ENCODE data around the gene ADAMTS13.
A peak's percentile ranks its signal among the peaks of the same experiment; 100 is the strongest.

ADAMTS13 gene

DNA sequence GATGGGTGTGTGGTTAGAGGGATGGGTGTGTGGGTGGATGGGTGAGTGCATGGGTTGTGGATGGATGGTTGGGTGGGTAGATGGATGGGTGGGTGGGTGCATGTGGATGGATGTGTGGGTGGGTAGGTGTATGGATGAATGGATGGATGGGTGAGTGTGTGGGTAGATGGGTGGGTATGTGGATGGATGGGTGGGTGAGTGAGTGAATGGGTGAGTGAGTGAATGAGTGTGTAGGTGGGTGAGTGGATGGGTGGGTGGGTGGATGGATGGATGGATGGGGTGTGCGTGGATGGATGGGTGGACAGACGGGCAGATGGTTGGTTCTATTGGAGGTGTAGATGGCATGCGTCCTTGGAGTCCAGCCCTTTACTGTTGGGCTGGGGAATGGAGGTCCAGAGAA, 28.8 kb upstream of the ADAMTS13 start:
- no peak for DNase-seq

GRCh38 chr9:133394687-133395271, 27.4 kb upstream of the ADAMTS13 start:
- no peak for DNase-seq

DNA sequence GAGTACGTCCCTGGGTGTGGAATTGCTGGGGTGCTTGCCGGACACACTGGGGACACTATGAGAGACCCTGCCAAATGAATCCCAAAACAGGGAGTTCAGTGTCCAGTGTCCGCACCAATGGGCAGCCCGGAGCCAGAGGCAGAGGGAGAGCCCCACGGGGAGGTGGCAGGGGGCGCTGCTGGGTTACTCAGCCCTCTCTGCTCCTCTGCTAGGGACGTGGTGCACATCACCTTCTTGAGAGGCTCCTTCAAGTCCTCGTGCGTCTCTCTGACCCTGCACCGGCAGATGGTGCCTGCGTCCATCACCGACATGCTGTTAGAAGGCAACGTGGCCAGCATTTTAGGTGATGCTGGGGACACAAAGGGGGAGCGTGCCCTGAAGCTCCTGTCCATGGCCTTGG, 25.2 kb upstream of the ADAMTS13 start:
- no peak for DNase-seq

- no peak for DNase-seq
Observed at GRCh38 chr9:133397370-133397769, 24.8 kb upstream of the ADAMTS13 start.

DNA sequence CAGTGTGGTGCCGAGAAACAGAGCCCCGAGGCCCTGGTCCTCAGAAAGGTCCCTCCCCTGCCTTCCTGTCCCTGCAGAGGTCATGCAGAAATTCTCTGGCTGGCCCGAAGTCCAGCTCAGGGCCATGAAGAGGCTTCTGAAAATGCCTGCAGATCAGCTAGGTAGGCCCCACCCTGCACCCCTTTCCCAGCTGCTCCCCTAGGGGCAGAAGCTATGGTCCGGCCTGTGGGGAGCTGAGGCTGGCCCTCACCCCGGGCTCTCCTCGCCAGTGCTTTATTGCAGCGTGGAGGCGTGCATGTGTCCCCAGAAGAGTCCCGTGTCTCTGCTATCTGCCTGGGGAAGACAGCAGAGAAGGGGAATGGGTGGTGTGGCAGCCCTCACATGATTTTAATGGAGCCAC, 24.3 kb upstream of the ADAMTS13 start:
- DNase-seq: no peak

GRCh38 chr9:133400292-133400691, 21.9 kb upstream of the ADAMTS13 start:
- no peak for DNase-seq

DNA sequence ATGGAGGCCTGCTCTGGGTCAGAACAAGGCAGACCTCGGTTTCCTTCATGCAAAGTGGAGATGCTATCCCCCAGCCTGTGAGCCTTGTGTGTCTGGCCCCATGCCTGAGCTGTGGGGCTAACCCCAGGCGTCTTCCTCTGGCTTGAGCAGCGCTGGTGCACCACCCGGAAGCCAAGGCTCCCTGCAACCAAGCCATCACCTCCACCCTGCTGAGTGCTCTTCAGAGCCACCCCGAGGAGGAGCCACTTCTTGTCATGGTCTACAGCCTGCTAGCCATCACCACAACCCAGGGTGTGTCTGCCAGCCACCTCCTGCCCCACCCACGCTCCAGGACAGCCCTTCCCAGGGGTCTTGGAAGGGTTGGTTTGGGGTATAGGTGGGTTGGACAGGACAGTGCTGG, 20.6 kb upstream of the ADAMTS13 start:
- DNase-seq: no peak

GRCh38 chr9:133402689-133403088, 19.5 kb upstream of the ADAMTS13 start:
- no peak for DNase-seq

GRCh38 chr9:133403766-133404453, 18.3 kb upstream of the ADAMTS13 start:
- no peak for DNase-seq

DNA sequence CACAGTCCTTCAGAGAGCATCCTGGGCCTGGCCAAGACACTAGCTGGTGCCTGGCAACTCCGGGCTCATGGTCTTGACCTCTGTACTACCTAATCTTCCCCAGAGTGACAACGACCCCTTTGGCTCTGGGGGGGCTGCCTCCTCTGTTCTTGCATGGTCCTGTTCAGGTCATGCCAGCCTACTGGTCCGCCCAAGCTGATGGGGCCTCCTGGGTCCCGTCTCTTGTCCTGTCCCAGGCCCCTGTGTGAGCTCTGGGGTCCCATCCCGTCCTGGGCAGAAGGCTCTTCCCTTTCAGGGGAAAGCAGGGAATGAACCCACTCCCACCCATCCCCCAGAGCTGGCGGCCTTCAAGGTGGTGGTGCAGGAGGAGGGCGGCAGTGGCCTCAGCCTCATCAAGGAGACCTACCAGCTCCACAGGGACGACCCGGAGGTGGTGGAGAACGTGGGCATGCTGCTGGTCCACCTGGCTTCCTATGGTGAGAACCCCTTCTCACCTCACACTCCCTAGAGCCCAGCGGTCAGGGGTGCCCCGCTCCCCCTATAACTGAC, 17.6 kb upstream of the ADAMTS13 start:
- DNase-seq: no peak

- DNase-seq: no peak
Observed at GRCh38 chr9:133405508-133406438, 16.4 kb upstream of the ADAMTS13 start.

DNA sequence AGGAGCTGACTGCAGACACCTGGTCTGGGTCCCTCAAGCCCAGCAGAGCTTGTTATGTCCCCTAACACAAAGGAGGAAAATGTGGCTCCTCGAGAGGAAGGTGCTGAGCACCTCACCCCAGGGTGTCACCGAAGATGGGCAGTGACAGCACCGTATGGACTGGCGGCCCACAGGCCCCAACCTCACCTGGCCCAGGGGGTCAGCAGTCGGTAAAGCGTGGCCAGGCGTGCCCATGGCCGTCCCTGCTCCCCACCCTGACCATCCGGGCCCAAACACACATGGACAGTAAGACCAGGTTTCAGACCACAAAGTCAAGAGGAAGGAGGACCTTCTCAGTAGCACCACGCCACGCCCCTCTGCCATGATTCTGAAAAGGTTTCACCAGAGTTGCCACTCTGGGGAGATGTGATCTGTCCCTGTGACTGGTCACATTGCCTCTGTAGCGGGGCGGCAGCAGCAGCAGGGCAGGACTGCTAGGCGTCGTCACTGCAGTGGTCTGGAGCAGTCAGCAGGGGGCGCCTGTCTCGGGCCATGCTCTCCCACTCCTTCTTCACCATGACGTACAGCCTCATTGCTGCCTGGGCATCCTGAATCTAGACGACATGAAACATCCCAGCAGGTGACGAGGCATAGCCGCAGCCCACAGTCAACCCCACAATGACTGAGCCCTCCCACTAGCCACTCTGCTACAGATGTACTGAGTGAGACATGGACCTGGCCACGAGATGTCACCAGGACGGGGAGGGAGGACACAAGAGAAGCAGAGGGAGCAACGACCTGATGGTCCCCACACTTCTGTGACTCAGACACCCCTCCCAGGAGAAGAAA, 15.5 kb upstream of the ADAMTS13 start:
- DNase-seq: peak; percentile 52

DNA sequence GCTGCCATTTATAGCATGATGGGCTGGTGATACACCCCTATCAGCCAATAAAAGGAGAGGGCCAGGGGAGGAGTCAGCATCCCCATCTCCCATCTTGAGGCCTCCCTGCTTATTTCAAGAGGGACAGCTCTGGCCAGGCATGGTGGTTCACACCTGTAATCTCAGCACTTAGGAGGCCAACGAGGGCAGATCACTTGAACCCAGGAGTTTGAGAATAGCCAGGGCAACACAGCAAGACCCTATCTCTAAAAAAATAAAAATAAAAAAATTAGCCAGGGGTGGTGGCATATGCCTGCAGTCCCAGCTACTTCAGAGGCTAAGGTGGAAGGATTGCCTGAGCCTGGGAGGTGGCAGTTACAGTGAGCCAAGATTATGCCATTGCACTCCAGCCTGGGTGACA, 14.1 kb upstream of the ADAMTS13 start:
- no peak for DNase-seq

DNA sequence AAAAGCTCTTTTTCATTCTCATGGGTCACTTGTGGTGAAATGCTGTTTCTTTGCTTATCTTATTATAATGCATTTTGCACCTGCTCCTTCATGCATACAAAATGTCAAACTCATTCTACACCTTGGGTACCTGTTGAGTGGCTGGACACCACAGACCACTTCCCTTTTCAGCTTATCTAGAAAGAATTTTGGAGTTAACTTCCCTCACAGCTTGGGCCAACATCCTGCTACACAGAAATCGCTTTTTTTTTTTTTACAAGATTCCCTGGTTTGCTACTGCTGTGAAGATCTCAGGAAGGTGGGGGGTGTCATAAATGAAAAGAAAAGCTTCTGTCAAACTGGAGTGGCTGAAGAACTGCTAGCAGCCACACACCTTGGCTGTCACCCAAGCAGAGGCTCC, 7.0 kb upstream of the ADAMTS13 start:
- no peak for DNase-seq

GRCh38 chr9:133417541-133418461, 4.4 kb upstream of the ADAMTS13 start, which contains the start of gene REXO4:
Gene REXO4, minus strand, starts transcription at chr9:133418010. Its CDS starts 166 bp downstream, at chr9:133417844.
- DNase-seq: peak; percentile 45

- DNase-seq: no peak
Observed at GRCh38 chr9:133419005-133419404, 3.2 kb upstream of the ADAMTS13 start.

GRCh38 chr9:133420392-133420827, 1.8 kb upstream of the ADAMTS13 start:
- DNase-seq: no peak

- no peak for DNase-seq
Observed at GRCh38 chr9:133423216-133423615, 1.0 kb downstream of the ADAMTS13 start.

DNA sequence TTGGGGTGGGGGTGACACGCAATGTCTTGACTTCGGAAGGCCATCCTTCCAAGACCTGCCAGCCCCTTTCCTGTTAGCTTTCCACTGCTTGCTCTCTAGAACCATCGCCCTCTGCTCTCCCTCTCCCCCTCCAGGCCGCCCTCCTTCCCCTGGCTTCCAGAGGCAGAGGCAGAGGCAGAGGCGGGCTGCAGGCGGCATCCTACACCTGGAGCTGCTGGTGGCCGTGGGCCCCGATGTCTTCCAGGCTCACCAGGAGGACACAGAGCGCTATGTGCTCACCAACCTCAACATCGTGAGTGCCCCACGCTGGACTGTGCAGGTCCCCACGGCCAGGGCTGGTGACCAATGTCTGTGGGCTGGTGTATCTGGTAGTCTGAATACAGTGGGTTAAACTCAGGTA, 2.0 kb downstream of the ADAMTS13 start:
- no peak for DNase-seq

DNA sequence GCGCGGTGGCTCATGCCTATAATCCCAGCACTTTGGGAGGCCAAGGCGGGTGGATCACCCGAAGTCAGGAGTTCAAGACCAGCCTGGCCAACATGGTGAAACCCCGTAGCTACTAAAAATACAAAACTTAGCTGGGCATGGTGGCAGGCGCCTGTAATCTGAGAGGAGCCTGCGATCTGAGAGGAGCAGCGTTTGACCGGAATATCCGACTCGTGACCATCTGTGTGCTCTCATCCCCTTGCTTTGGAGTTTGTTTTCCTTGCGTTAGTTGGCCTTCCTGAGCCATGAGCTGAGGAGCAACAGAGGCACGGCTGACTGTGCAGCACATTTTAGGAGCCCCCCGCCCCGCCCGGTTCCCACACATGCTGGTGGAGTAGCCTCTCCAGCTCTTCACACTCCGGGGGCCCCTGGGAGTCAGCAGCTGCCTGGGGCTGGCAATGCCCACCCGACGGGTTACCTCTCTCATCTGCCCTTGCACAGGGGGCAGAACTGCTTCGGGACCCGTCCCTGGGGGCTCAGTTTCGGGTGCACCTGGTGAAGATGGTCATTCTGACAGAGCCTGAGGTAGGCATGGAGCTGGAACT, 3.0 kb downstream of the ADAMTS13 start:
- DNase-seq: no peak

DNA sequence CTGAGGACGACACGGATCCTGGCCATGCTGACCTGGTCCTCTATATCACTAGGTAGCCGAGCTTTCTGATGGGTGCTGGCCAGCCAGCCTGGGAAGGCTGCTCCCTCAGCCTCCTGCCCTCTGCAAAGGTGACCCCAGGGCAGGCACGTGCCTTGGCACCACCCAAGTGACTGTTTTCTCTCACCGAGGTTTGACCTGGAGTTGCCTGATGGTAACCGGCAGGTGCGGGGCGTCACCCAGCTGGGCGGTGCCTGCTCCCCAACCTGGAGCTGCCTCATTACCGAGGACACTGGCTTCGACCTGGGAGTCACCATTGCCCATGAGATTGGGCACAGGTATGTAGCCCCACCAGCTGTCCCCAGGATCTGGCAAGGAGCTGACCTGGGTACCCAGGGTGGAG, 3.8 kb downstream of the ADAMTS13 start:
- no peak for DNase-seq

Measured in amniotic stem cell (primary cell).